Spleen (tissue), 11 donors: ENCODE data around the gene NDOR1. TPM values are rescaled to one million over a fixed set of nuclear protein-coding genes. Genes with fewer than 3 reads are reported as not detected.

Experiments used
- DNase-seq: peaks from one replicate; pipeline ENCODE4 v3.0.0-alpha.2; 2020
- H3K27ac ChIP-seq, 8 donors: fragments of 200-600 bp; sonication (generic) in 7 of 8; 1 replicate in 4 of 8; 2 replicates in 4 of 8; pipeline versions ENCODE4 v1.5.0 to v1.8.0; 2016 to 2021; ENCODE audit warnings: inconsistent platforms in 4 of 8, mild to moderate bottlenecking in 4 of 8, moderate library complexity in 1 of 8
- H3K27me3 ChIP-seq, 7 donors: fragments of 200-600 bp; sonication (generic) in 6 of 7; replicated peaks in 1 of 7; 1 replicate in 4 of 7; 2 replicates in 3 of 7; pipeline versions ENCODE4 v1.5.0 to v1.8.0; 2016 to 2021; ENCODE audit warnings: inconsistent platforms in 3 of 7, mild to moderate bottlenecking in 1 of 7
- H3K36me3 ChIP-seq, 6 donors: fragments of 200-600 bp; sonication (generic) in 5 of 6; 1 replicate in 4 of 6; 2 replicates in 2 of 6; pipeline versions ENCODE4 v1.5.0 to v1.8.0; 2016 to 2021; ENCODE audit warnings: inconsistent platforms in 2 of 6
- H3K4me1 ChIP-seq, 6 donors: fragments of 200-600 bp; sonication (generic) in 5 of 6; 1 replicate in 3 of 6; 2 replicates in 3 of 6; pipeline versions ENCODE4 v1.5.0 to v1.8.0; 2016 to 2021; ENCODE audit warnings: inconsistent platforms in 3 of 6
- H3K4me3 ChIP-seq, 8 donors: fragments of 200-600 bp; sonication (generic) in 7 of 8; 1 replicate in 4 of 8; 2 replicates in 4 of 8; pipeline versions ENCODE4 v1.5.0 to v1.8.0; 2016 to 2021; ENCODE audit warnings: inconsistent platforms in 4 of 8, mild to moderate bottlenecking in 4 of 8, moderate library complexity in 2 of 8
- H3K9me3 ChIP-seq, 8 donors: fragments of 200-600 bp; sonication (generic) in 7 of 8; 1 replicate in 4 of 8; 2 replicates in 4 of 8; pipeline versions ENCODE4 v1.5.0 to v1.8.0; 2016 to 2021; ENCODE audit warnings: inconsistent platforms in 4 of 8
- POLR2A ChIP-seq, 3 donors: fragments of 450-650 bp; IDR thresholded peaks; one replicate each; pipeline ENCODE4 v1.5.1; 2017; ENCODE audit warnings: antibody characterized with exemption in 3 of 3, mild to moderate bottlenecking in 1 of 3
- POLR2AphosphoS5 ChIP-seq, 3 donors: sonication (generic); formaldehyde crosslinking; IDR thresholded peaks; one replicate each; pipeline ENCODE4 v1.5.1; 2017; ENCODE audit warnings: antibody characterized with exemption in 3 of 3
- WGBS, 5 donors: extraction: QIAGEN DNeasy Blood & Tissue Kit in 3 of 5; methylation state at CpG; one replicate each; pipeline versions ENCODE4 v1.1.5 to v1.1.7; 2013 to 2018; 5-methylcytosine and 5-hydroxymethylcytosine counted together
- intact Hi-C: fragments of 100-400 bp; cut with DNase I; formaldehyde crosslinking; loops from one replicate; pipeline ENCODE4 v1.15.0; 2023; ENCODE audit warnings: low total_unique reads
- polyA plus RNA-seq, 3 donors: library from polyadenylated mRNA; stranded (reverse); fragments of 200-250 nt; gene quantifications; one replicate each; pipeline ENCODE4 v1.2.1, GENCODE V29; 2013
- total RNA-seq, 7 donors: library from RNA; depleted of rRNA in 3 of 7; stranded (reverse); fragments of >200 nt in 3 of 7; fragmentation: NEBNext Ultra II Directional in 4 of 7; extraction: Animal tissue kit (Norgen Biotek cat#: 25700) in 4 of 7; gene quantifications; one replicate each; pipeline versions ENCODE4 v1.1.0 to v1.2.1, GENCODE V29; 2016 to 2021
- TF ChIP-seq, protein P1 (sequence below), 11 experiments: fragments of 200-600 bp in 7 of 11; fragments of 450-650 bp in 4 of 11; sonication (generic) in 4 of 11; IDR thresholded peaks in 8 of 11; conservative IDR thresholded peaks in 3 of 11; 1 replicate in 7 of 11; 2 replicates in 4 of 11; pipeline versions ENCODE4 v1.4.0 to v1.8.0; 2016 to 2021; ENCODE audit warnings: antibody characterized with exemption in 11 of 11, inconsistent platforms in 4 of 11, mild to moderate bottlenecking in 1 of 11
- donor health status: healthy with polysubstance abuse.
- donor health status: DM: no; HTN: no; CAD: no; lungs with moderate emphysema.
- donor health status: DM: no; HTN: no; CAD: no.
- donor health status: Bipolar disorder and iron deficiency.
- donor health status: healthy.
- donor health status: DM: no; HTN: no; CAD: no.
- donor health status: DM: yes; HTN: yes; CAD: no.

Gene NDOR1
- total and polyA plus RNA-seq, 10 donors, result 6.3 to 28.7 (median 19.5) TPM

GRCh38 chr9:137191691-137192447, 13.6 kb upstream of the NDOR1 start:
- H3K9me3 ChIP-seq, result no peaks in the 10 kb centered on the region
- DNase-seq, result no peak
- peak overlapping the region in 2 of 8 donors; percentile 7 to 97 for H3K27ac ChIP-seq
- peaks cover 0 to 37% (median 16%) of the 10 kb centered on the region in 6 donors for H3K36me3 ChIP-seq
- TF ChIP-seq, protein P1, sequence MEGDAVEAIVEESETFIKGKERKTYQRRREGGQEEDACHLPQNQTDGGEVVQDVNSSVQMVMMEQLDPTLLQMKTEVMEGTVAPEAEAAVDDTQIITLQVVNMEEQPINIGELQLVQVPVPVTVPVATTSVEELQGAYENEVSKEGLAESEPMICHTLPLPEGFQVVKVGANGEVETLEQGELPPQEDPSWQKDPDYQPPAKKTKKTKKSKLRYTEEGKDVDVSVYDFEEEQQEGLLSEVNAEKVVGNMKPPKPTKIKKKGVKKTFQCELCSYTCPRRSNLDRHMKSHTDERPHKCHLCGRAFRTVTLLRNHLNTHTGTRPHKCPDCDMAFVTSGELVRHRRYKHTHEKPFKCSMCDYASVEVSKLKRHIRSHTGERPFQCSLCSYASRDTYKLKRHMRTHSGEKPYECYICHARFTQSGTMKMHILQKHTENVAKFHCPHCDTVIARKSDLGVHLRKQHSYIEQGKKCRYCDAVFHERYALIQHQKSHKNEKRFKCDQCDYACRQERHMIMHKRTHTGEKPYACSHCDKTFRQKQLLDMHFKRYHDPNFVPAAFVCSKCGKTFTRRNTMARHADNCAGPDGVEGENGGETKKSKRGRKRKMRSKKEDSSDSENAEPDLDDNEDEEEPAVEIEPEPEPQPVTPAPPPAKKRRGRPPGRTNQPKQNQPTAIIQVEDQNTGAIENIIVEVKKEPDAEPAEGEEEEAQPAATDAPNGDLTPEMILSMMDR (IDR thresholded peaks at IDR 0.05 in 8 of 11, conservative IDR thresholded peaks at IDR 0.05 in 3 of 11), result no peak
- TF ChIP-seq POLR2AphosphoS5 (IDR thresholded peaks at IDR 0.05) (peak in 1 of 3 donors; percentile 33), POLR2A (IDR thresholded peaks at IDR 0.05) (no peak)
- no peaks in the 10 kb centered on the region for H3K27me3 ChIP-seq
- WGBS, 5 donors, result 86 to 93% (median 87%) methylated on average over 5 to 22 of the region's 22 CpGs
- peaks cover 23 to 62% (median 34%) of the 10 kb centered on the region in 6 donors for H3K4me1 ChIP-seq
- intact Hi-C loops, result no loop called here
- H3K4me3 ChIP-seq, result no peak overlapping the region

- Histone ChIP-seq H3K36me3 (peaks cover 0 to 32% (median 14%) of the 10 kb centered on the region in 6 donors), H3K4me1 (peaks cover 18 to 62% (median 32%) of the 10 kb centered on the region in 6 donors), H3K27ac (peak overlapping the region in 1 of 8 donors; percentile 97), H3K27me3 (no peaks in the 10 kb centered on the region), H3K9me3 (no peaks in the 10 kb centered on the region), H3K4me3 (no peak overlapping the region)
- DNase-seq, result no peak
- TF ChIP-seq, protein P1 (IDR thresholded peaks at IDR 0.05 in 8 of 11, conservative IDR thresholded peaks at IDR 0.05 in 3 of 11), result no peak
- TF ChIP-seq POLR2AphosphoS5 (IDR thresholded peaks at IDR 0.05) (no peak), POLR2A (IDR thresholded peaks at IDR 0.05) (no peak)
- intact Hi-C loops, result no loop called here
- WGBS, 5 donors, result 74 to 89% (median 79%) methylated on average over 10 of the region's 10 CpGs
These were observed 13.1 kb upstream of the NDOR1 start for GRCh38 chr9:137192448-137192780.

- Histone ChIP-seq H3K27me3 (no peaks in the 10 kb centered on the region), H3K9me3 (no peaks in the 10 kb centered on the region), H3K36me3 (peaks cover 0 to 30% (median 14%) of the 10 kb centered on the region in 6 donors), H3K4me1 (peaks cover 13 to 62% (median 31%) of the 10 kb centered on the region in 6 donors), H3K27ac (peak overlapping the region in 1 of 8 donors; percentile 97), H3K4me3 (no peak overlapping the region)
- intact Hi-C loops, result no loop called here
- WGBS, 5 donors, result 70 to 91% (median 87%) methylated on average over 2 of the region's 2 CpGs; no CpG with 5 or more reads in 1 of the 5 donors
- no peak for DNase-seq
- no peak for TF ChIP-seq POLR2AphosphoS5 (IDR thresholded peaks at IDR 0.05)
- TF ChIP-seq POLR2A (IDR thresholded peaks at IDR 0.05), result no peak
- TF ChIP-seq, protein P1 (IDR thresholded peaks at IDR 0.05 in 8 of 11, conservative IDR thresholded peaks at IDR 0.05 in 3 of 11), result no peak
These were observed 12.6 kb upstream of the NDOR1 start for GRCh38 chr9:137192859-137193258.

GRCh38 chr9:137193771-137194170, 11.7 kb upstream of the NDOR1 start:
- intact Hi-C loops, result no loop called here
- 77 to 93% (median 89%) methylated on average over 8 to 14 of the region's 14 CpGs for WGBS, 5 donors
- no peak for DNase-seq
- H3K4me3 ChIP-seq, result no peak overlapping the region
- H3K36me3 ChIP-seq, result peaks cover 0 to 30% (median 14%) of the 10 kb centered on the region in 6 donors
- no peaks in the 10 kb centered on the region for H3K9me3 ChIP-seq
- TF ChIP-seq, protein P1 (IDR thresholded peaks at IDR 0.05 in 8 of 11, conservative IDR thresholded peaks at IDR 0.05 in 3 of 11), result no peak
- no peak for TF ChIP-seq POLR2A (IDR thresholded peaks at IDR 0.05)
- no peak for TF ChIP-seq POLR2AphosphoS5 (IDR thresholded peaks at IDR 0.05)
- no peak overlapping the region for H3K27ac ChIP-seq
- peaks cover 13 to 66% (median 37%) of the 10 kb centered on the region in 6 donors for H3K4me1 ChIP-seq
- H3K27me3 ChIP-seq, result no peaks in the 10 kb centered on the region
